K562 (cell line): Measurements from ENCODE around the gene ARIH1. TPM values are rescaled to one million over a fixed set of nuclear protein-coding genes. Genes with fewer than 3 reads are reported as not detected.

Experiments used
- ATAC-seq: fragments of 200-7000 bp; cut with Tn5 transposase; 3 replicates; pipeline ENCODE4 v1.9.1; 2020; ENCODE audit warnings: moderate library complexity
- BruUV-seq: library from RNA; stranded (reverse); fragments of 400-500 nt; replicated peaks from 2 replicates; lab custom pipeline; 2021; lab: Mats Ljungman, UMichigan
- CTCF ChIA-PET: fragments of 300-600 bp; formaldehyde crosslinking; extraction: SDS; loops from one replicate; lab custom pipeline; 2021; ENCODE audit warnings: low intra/inter-chr PET ratio; lab: Yijun Ruan, JAX
- POLR2A ChIA-PET: fragments of 300-600, 350-650 bp; sonication (Branson Sonifier 250); formaldehyde crosslinking; extraction: SDS; loops from one replicate; lab custom pipeline; 2021; ENCODE audit warnings: antibody characterized with exemption, inconsistent platforms; lab: Yijun Ruan, JAX
- DNase-seq, 4 experiments: peaks; one replicate each; pipeline versions ENCODE4 v3.0.0 to v3.0.0-alpha.2; 2011 to 2018; ENCODE audit warnings: low spot score in 3 of 4, mixed read lengths in 3 of 4; ENCODE audit errors: extremely low read depth in 1 of 4
- FAIRE-seq: peaks from 2 replicates; lab custom pipeline; 2011; peaks lifted over from hg19 to GRCh38; lab: Jason Lieb, UNC
- H2AFZ ChIP-seq: 2 replicates; pipeline ENCODE4 v1.6.0; 2011; ENCODE audit warnings: low read depth, low read length, control low read depth, inconsistent platforms
- H3K27ac ChIP-seq: fragments of 200-600 bp; 3 replicates; pipeline ENCODE4 v1.8.0; 2011; ENCODE audit warnings: low read depth, mild to moderate bottlenecking, control low read depth, inconsistent platforms, low read length, moderate library complexity, mixed read lengths; ENCODE audit errors: extremely low read depth
- H3K27me3 ChIP-seq, 2 experiments: fragments of 300-600 bp in 1 of 2; 2 replicates in 1 of 2; 3 replicates in 1 of 2; pipeline versions ENCODE4 v1.6.0 to v1.8.0; 2011; ENCODE audit warnings: inconsistent platforms in 2 of 2, low read length in 2 of 2, mild to moderate bottlenecking in 1 of 2, mixed read lengths in 1 of 2, moderate library complexity in 1 of 2; ENCODE audit not compliant: control insufficient read depth in 2 of 2, insufficient read depth in 2 of 2
- H3K36me3 ChIP-seq: fragments of 300-600 bp; 3 replicates; pipeline ENCODE4 v1.8.0; 2011; ENCODE audit warnings: mild to moderate bottlenecking, low read length, inconsistent platforms; ENCODE audit not compliant: control insufficient read depth, insufficient read depth
- H3K4me1 ChIP-seq, 2 experiments: fragments of 200-600 bp in 1 of 2; replicated peaks in 1 of 2; 2 replicates in 1 of 2; 3 replicates in 1 of 2; pipeline versions ENCODE4 v1.5.1 to v1.8.0; 2011; ENCODE audit warnings: inconsistent platforms in 2 of 2, low read length in 2 of 2, mild to moderate bottlenecking in 1 of 2, mixed read lengths in 1 of 2, moderate library complexity in 1 of 2; ENCODE audit not compliant: control insufficient read depth in 2 of 2, insufficient read depth in 2 of 2
- H3K4me2 ChIP-seq: 2 replicates; pipeline ENCODE4 v1.6.1; 2011; ENCODE audit warnings: low read length, control low read depth, inconsistent platforms, mixed read lengths; ENCODE audit not compliant: insufficient read depth
- H3K4me3 ChIP-seq: fragments of 200-600 bp; sonication (generic), shearing (Covaris generic); 2 replicates; pipeline ENCODE4 v1.5.1; 2016; ENCODE audit warnings: control low read depth, inconsistent platforms
- H3K79me2 ChIP-seq: fragments of 200-600 bp; 3 replicates; pipeline ENCODE4 v1.8.0; 2011; ENCODE audit warnings: low read length, inconsistent platforms; ENCODE audit not compliant: control insufficient read depth, insufficient read depth
- H3K9ac ChIP-seq, 2 experiments: 2 replicates each; pipeline versions ENCODE4 v1.6.0 to v1.6.1; 2011; ENCODE audit warnings: low read depth in 2 of 2, low read length in 2 of 2, control low read depth in 1 of 2, inconsistent platforms in 1 of 2, mild to moderate bottlenecking in 1 of 2, mixed read lengths in 1 of 2; ENCODE audit not compliant: insufficient read depth in 1 of 2
- H3K9me1 ChIP-seq: one replicate; pipeline ENCODE4 v1.6.0; 2011; ENCODE audit warnings: inconsistent platforms, mild to moderate bottlenecking, low read length, moderate library complexity; ENCODE audit not compliant: control insufficient read depth, insufficient read depth
- H3K9me3 ChIP-seq: replicated peaks from 2 replicates; pipeline ENCODE4 v1.5.1; 2011; ENCODE audit warnings: low read depth, low read length, inconsistent platforms; ENCODE audit not compliant: control insufficient read depth, insufficient read depth
- H4K20me1 ChIP-seq: replicated peaks from 2 replicates; pipeline ENCODE4 v1.6.1; 2011; ENCODE audit warnings: low read length, inconsistent platforms, mixed read lengths; ENCODE audit not compliant: control insufficient read depth, insufficient read depth
- CBX5 ChIP-seq: IDR thresholded peaks from 2 replicates; pipeline ENCODE4 v1.6.1; 2014; ENCODE audit warnings: low read depth, borderline replicate concordance
- LCOR ChIP-seq: sonication (generic); formaldehyde crosslinking; IDR thresholded peaks from 2 replicates; pipeline ENCODE4 v1.8.0; 2022; ENCODE audit warnings: mild to moderate bottlenecking, missing genetic modification reagents
- POLR2A ChIP-seq: fragments of 450-650 bp; conservative IDR thresholded peaks from 2 replicates; pipeline ENCODE4 v1.6.1; 2016
- PREB ChIP-seq: sonication (generic); formaldehyde crosslinking; IDR thresholded peaks from 2 replicates; pipeline ENCODE4 v1.8.1; 2023; ENCODE audit warnings: mild to moderate bottlenecking, missing genetic modification reagents
- SRF ChIP-seq, 2 experiments: fragments of 250-450, 450-650 bp in 1 of 2; sonication (Bioruptor Pico) in 1 of 2; sonication (generic) in 1 of 2; formaldehyde crosslinking; IDR thresholded peaks; 2 replicates each; pipeline versions ENCODE4 v1.5.0 to v1.5.1; 2020 to 2022; ENCODE audit warnings: mild to moderate bottlenecking in 1 of 2, missing genetic modification reagents in 1 of 2
- ZNF347 ChIP-seq: fragments of 450-650 bp; formaldehyde crosslinking; IDR thresholded peaks from 2 replicates; pipeline ENCODE4 v1.4.0; 2020; ENCODE audit warnings: low read depth, mild to moderate bottlenecking, moderate library complexity
- ZNF398 ChIP-seq: fragments of 250-450 bp; sonication (Bioruptor Pico); IDR thresholded peaks from 2 replicates; pipeline ENCODE4 v1.8.0; 2021; ENCODE audit warnings: moderate library complexity, mild to moderate bottlenecking, inconsistent platforms
- whole genome bisulfite sequencing: fragments of 100-300 bp; shearing (Covaris generic); methylation state at CpG from one replicate; pipeline ENCODE4 v1.1.6; 2016; ENCODE audit warnings: low coverage, mixed read lengths; ENCODE audit not compliant: insufficient coverage; ENCODE audit errors: missing lambda C conversion rate; 5-methylcytosine and 5-hydroxymethylcytosine counted together
- in situ Hi-C: fragments of 300-500 bp; cut with MboI; formaldehyde crosslinking; loops from 4 replicates; pipeline ENCODE4 v1.15.0; 2018; ENCODE audit warnings: inconsistent platforms, mixed read lengths
- intact Hi-C: fragments of 100-400 bp; cut with micrococcal nuclease; formaldehyde crosslinking; loops from 2 replicates; pipeline ENCODE4 v1.14.2; 2022
- polyA plus RNA-seq, 8 experiments: library from polyadenylated mRNA; depleted of rRNA in 4 of 8; stranded (reverse) in 5 of 8; unstranded in 3 of 8; fragments of >200 nt; fragmentation: Nextera tagmentation in 2 of 8; fragmentation: Illumina TruSeq in 1 of 8; extraction: Ambion mirVana in 2 of 8; extraction: Trizol in 1 of 8; gene quantifications; 2 replicates each; pipeline versions ENCODE4 v1.2.1 to v1.2.3, GENCODE V29; 2011 to 2014; ENCODE audit warnings: inconsistent platforms in 1 of 8, missing spikeins in 1 of 8
- total RNA-seq, 7 experiments: library from RNA; depleted of rRNA in 6 of 7; stranded (reverse); fragments of >200 nt in 6 of 7; fragmentation: Illumina TruSeq in 2 of 7; extraction: Trizol in 2 of 7; gene quantifications; 2 replicates each; pipeline versions ENCODE4 v1.2.1 to v1.2.3, GENCODE V29; 2011 to 2021; ENCODE audit warnings: low replicate concordance in 1 of 7
- TF ChIP-seq, protein P1 (sequence below), 2 experiments: fragments of 450-650 bp; formaldehyde crosslinking in 1 of 2; IDR thresholded peaks; 2 replicates each; pipeline versions ENCODE4 v1.4.0 to v1.6.1; 2014 to 2020; ENCODE audit warnings: mild to moderate bottlenecking in 2 of 2, borderline replicate concordance in 1 of 2, low read depth in 1 of 2

The ARIH1 gene
- total and polyA plus RNA-seq, 9 of the 15 experiments (the other 6 are each of a cell fraction or from before 2014, with no cell fraction given), result 17.7 to 125 (median 31.4) TPM

DNA sequence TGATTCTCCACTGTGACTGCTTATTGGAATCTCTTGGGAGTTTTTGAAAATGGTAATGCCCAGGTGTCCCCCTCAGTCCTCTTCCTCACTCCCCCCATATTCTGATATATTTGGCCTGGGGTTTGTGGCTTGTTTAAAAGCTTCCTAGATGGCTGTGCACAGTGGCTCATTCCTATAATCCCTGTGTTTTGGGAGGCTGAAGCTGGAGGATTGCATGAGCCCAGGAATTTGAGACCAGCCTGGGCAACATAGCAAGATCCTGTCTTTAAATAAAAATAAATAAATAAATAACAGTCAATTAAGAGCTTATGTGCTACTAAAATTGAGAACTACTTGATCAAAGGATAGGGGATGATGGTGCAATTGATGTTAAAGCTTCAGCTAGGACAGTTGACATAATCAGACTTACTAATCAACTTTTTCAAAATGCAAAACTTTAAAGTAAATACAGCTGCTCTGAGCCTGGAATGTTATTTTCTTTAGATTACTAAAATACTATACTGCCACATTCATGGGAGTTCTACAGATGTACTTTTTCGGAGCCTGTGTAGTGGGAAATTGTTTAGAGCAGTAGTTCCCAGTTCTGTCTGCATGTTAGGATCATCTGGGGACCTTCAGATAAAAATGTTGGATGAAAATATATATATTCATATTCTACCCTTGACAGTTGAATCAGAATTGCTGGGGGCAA, 33.4 kb downstream of the ARIH1 start (continued):
- no peak for TF ChIP-seq SRF (CRISPR knock-in tag; IDR thresholded peaks at IDR 0.05)
- TF ChIP-seq POLR2A, result no peak
- TF ChIP-seq ZNF398, result no peak

DNA sequence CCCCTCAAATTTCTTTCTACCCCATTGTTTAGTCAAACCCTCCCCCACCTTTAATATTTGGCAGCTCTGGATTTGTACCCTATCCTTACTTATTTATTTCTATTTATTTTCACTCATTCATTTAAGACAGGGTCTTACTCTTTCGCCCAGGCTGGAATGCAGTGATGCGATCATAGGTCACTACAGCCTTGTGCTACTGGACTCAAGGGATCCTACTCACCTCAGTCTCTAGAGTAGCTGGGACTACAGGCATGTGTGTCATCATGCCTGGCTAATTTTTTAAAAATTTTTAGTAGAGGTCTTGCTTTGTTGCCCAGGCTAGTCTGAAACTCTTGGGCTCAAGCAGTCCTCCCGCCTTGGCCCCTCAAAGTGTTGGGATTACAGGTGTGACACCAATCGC, 35.4 kb downstream of the ARIH1 start:
- no peak overlapping the region for H3K9ac ChIP-seq
- H3K79me2 ChIP-seq, result peaks cover 80% of the 10 kb centered on the region
- H3K9me3 ChIP-seq, result no peaks in the 10 kb centered on the region
- no TSS peak for BruUV-seq
- intact Hi-C loops, result no loop called here
- ChIA-PET CTCF (no interaction called here), POLR2A (interaction anchor here (1.4 kb wide), 1 partner anchor 18 kb away, joined by 3 read pairs; no protein-coding TSS in a partner anchor)
- FAIRE-seq (no peak), ATAC-seq (no peak; the same call in 2 of the 3 replicates), DNase-seq (no peak)
- WGBS, result 97% methylated on average over 3 of the region's 4 CpGs
- H2AFZ ChIP-seq, result no peak overlapping the region
- H3K27ac ChIP-seq, result no peak overlapping the region
- H3K4me1 ChIP-seq, result no peaks in the 10 kb centered on the region; a peak in 1 of 5 replicates
- no peak overlapping the region for H3K4me3 ChIP-seq
- H3K4me2 ChIP-seq, result no peak overlapping the region
- in situ Hi-C loops, result no loop called here
- no peaks in the 10 kb centered on the region for H4K20me1 ChIP-seq
- H3K27me3 ChIP-seq, result no peaks in the 10 kb centered on the region
- no peaks in the 10 kb centered on the region for H3K9me1 ChIP-seq
- no peaks in the 10 kb centered on the region; the same call in 2 of the 3 replicates for H3K36me3 ChIP-seq
- TF ChIP-seq, protein P1, sequence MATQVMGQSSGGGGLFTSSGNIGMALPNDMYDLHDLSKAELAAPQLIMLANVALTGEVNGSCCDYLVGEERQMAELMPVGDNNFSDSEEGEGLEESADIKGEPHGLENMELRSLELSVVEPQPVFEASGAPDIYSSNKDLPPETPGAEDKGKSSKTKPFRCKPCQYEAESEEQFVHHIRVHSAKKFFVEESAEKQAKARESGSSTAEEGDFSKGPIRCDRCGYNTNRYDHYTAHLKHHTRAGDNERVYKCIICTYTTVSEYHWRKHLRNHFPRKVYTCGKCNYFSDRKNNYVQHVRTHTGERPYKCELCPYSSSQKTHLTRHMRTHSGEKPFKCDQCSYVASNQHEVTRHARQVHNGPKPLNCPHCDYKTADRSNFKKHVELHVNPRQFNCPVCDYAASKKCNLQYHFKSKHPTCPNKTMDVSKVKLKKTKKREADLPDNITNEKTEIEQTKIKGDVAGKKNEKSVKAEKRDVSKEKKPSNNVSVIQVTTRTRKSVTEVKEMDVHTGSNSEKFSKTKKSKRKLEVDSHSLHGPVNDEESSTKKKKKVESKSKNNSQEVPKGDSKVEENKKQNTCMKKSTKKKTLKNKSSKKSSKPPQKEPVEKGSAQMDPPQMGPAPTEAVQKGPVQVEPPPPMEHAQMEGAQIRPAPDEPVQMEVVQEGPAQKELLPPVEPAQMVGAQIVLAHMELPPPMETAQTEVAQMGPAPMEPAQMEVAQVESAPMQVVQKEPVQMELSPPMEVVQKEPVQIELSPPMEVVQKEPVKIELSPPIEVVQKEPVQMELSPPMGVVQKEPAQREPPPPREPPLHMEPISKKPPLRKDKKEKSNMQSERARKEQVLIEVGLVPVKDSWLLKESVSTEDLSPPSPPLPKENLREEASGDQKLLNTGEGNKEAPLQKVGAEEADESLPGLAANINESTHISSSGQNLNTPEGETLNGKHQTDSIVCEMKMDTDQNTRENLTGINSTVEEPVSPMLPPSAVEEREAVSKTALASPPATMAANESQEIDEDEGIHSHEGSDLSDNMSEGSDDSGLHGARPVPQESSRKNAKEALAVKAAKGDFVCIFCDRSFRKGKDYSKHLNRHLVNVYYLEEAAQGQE (IDR thresholded peaks at IDR 0.05; ENCODE audit: borderline replicate concordance), result no peak
- TF ChIP-seq, protein P1 (CRISPR knock-in tag; IDR thresholded peaks at IDR 0.05; ENCODE audit: low read depth), result no peak
- no peak for TF ChIP-seq PREB (CRISPR knock-in tag)
- no peak for TF ChIP-seq LCOR (CRISPR knock-in tag)
- no peak for TF ChIP-seq ZNF347 (CRISPR knock-in tag)
- TF ChIP-seq CBX5, result no peak
